NCI-H1092 treated with DMSO at 0.1 percent for 48 hours (cell line): ENCODE results near the gene CSNK2A3.
"Not testable (repeated sequence)": the region's sequence is repeated elsewhere in the genome, so short reads cannot be mapped to it uniquely, and the experiment has no call there.

Experiments
- DNase-seq: peaks from one replicate; lab custom pipeline; 2025; lab: John Stamatoyannopoulos, UW

The CSNK2A3 gene

GRCh38 chr11:11379661-11380060 lies 26.6 kb upstream of the CSNK2A3 start:
- no peak for DNase-seq

- DNase-seq: no peak
Observed at GRCh38 chr11:11378184-11378940, 25.3 kb upstream of the CSNK2A3 start.

GRCh38 chr11:11374358-11375148 lies 21.5 kb upstream of the CSNK2A3 start:
- DNase-seq: no peak

- DNase-seq: no peak
Observed at GRCh38 chr11:11373934-11374333, 20.9 kb upstream of the CSNK2A3 start.

GRCh38 chr11:11372461-11372860 lies 19.4 kb upstream of the CSNK2A3 start:
- no peak for DNase-seq

- DNase-seq: no peak
Observed at GRCh38 chr11:11370962-11371303, 17.9 kb upstream of the CSNK2A3 start.

GRCh38 chr11:11370255-11370961 lies 17.4 kb upstream of the CSNK2A3 start:
- no peak for DNase-seq

GRCh38 chr11:11366793-11367192 lies 13.7 kb upstream of the CSNK2A3 start:
- no peak for DNase-seq

- DNase-seq: no peak
Observed at GRCh38 chr11:11363674-11364073, 10.6 kb upstream of the CSNK2A3 start.

GRCh38 chr11:11359611-11360010 lies 6.6 kb upstream of the CSNK2A3 start:
- no peak for DNase-seq

- DNase-seq: no peak
Observed at GRCh38 chr11:11356842-11357241, 3.8 kb upstream of the CSNK2A3 start.

- DNase-seq: not testable (repeated sequence)
Observed at GRCh38 chr11:11351851-11352250, 1.2 kb downstream of the CSNK2A3 start.

GRCh38 chr11:11351042-11351586 lies 1.9 kb downstream of the CSNK2A3 start:
- no peak for DNase-seq

GRCh38 chr11:11349870-11350337 lies 3.1 kb downstream of the CSNK2A3 start:
- DNase-seq: no peak

- no peak for DNase-seq
Observed at GRCh38 chr11:11349106-11349825, 3.8 kb downstream of the CSNK2A3 start.

- no peak for DNase-seq
Observed at GRCh38 chr11:11348303-11348702, 4.7 kb downstream of the CSNK2A3 start.

GRCh38 chr11:11347592-11347991 lies 5.5 kb downstream of the CSNK2A3 start:
- DNase-seq: peak; percentile 53

GRCh38 chr11:11346303-11346702 lies 6.7 kb downstream of the CSNK2A3 start:
- peak; percentile 59 for DNase-seq

- peak; percentile 19 for DNase-seq
Observed at GRCh38 chr11:11345099-11345498, 8.0 kb downstream of the CSNK2A3 start.

GRCh38 chr11:11344045-11344444 lies 9.0 kb downstream of the CSNK2A3 start:
- DNase-seq: no peak

GRCh38 chr11:11338304-11338703 lies 14.7 kb downstream of the CSNK2A3 start:
- no peak for DNase-seq

- no peak for DNase-seq
Observed at GRCh38 chr11:11336664-11337063, 16.4 kb downstream of the CSNK2A3 start.
